GM19397 (cell line): ENCODE data around the gene MAP3K20.
"Not testable (repeated sequence)": the region's sequence is repeated elsewhere in the genome, so short reads cannot be mapped to it uniquely, and the experiment has no call there.

Experiments used
- ATAC-seq: cut with Tn5 transposase; IDR thresholded peaks from one replicate; pipeline ENCODE4 v1.9.1; 2021; ENCODE audit warnings: mild to moderate bottlenecking, moderate library complexity; ENCODE audit not compliant: unreplicated experiment

The MAP3K20 gene

DNA sequence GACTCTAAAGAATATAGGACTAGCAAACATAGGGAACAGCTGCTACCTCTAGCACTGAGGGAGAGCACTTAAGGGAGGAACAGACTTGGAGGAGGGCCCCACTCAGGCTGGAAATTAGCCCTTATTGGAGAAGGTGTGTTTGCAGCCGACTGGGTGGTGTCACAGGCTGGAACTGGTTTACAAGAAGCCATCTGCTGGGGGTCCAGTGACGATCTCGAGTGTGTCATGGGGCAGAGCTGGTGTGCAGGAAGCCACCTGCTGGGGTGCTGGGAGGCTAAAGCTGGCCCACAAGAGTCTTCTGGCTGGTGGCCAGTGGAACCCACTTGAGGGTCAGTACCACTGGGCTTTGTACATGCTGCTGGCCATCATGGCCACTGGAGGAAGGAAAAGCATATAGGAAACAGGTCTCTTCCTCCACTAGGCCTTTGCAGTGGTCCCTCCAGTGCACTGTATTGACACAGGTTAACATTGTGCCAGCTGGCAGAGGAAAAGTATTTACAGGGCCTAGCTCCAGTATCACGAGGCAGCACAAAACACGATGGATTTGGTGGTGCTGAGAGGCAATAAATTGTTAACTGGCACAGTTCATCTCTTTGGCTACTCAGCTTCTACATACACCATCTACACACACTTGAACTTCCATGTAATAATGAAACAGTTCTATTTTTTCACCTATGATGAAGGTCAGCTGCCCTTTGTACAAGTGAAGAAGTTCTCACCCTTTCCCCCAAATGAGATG, 43.6 kb downstream of the MAP3K20 start:
- ATAC-seq, result no peak

DNA sequence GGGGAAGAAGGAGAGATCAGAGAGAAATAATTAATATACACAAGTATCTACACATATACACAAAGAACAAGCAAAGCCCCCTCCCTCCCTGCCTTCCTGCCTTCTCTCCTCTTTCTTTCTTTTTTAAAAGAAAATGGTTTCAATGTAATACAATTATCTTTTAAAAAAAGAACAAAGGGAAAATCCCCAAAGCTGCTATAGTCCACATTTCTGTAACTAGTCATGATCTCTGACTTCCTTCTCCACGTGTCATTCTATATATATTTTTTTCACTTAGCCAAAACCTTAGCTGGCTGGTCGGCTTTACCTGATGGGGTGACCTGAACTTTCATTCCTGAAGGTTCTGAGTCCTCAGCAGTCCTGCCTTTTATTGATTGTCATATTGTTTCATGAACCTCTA, 44.3 kb downstream of the MAP3K20 start:
- ATAC-seq, result no peak

- no peak for ATAC-seq
Measured at GRCh38 chr2:173122936-173123335, 47.3 kb downstream of the MAP3K20 start.

- ATAC-seq, result no peak
Measured at GRCh38 chr2:173124441-173124840, 48.8 kb downstream of the MAP3K20 start.

DNA sequence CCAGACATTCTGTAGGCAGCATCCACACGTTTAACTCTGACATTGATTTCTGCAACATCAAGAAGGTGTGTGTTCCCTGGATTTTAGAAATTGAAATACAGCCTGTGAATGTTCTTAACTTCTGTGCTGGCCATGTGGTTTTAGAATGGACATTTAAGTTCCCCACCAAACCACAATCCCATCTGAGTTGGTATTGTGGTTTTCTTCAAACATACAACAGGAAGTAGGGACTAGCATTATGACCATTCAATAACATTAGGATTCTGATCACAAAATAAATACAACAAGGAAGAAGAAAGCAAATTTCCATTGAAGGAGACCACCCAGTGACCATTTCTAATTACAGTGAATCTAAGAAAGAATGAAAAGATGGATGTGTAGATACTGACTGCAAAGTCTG, 51.2 kb downstream of the MAP3K20 start:
- no peak for ATAC-seq

- not testable (repeated sequence) for ATAC-seq
Measured at GRCh38 chr2:173128132-173128531, 52.5 kb downstream of the MAP3K20 start.

GRCh38 chr2:173130496-173131465, 55.1 kb downstream of the MAP3K20 start:
- ATAC-seq, result no peak

GRCh38 chr2:173132531-173132930, 56.9 kb downstream of the MAP3K20 start:
- ATAC-seq, result no peak

DNA sequence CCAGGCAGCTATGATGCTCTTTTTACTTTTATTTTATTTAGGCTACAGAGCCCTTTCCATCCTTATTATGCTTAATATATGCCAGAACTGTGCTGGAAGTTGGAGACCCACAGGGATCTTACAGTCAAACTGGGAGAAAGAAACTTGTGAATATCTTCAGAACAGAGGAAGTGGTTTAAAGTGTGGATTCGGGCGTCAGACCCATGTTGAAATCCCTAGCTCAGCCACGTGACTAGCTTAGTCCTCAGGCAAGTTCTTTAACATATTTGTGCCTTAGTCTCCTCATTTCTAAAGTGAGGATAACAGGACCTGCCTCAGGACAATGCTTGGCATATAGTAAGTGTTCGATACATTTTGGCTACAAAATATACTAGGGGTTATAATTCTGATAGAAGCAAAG, 59.1 kb downstream of the MAP3K20 start:
- ATAC-seq, result no peak

- ATAC-seq, result no peak
Measured at GRCh38 chr2:173136067-173136466, 60.4 kb downstream of the MAP3K20 start.

GRCh38 chr2:173136599-173136998, 61.0 kb downstream of the MAP3K20 start:
- ATAC-seq, result no peak

DNA sequence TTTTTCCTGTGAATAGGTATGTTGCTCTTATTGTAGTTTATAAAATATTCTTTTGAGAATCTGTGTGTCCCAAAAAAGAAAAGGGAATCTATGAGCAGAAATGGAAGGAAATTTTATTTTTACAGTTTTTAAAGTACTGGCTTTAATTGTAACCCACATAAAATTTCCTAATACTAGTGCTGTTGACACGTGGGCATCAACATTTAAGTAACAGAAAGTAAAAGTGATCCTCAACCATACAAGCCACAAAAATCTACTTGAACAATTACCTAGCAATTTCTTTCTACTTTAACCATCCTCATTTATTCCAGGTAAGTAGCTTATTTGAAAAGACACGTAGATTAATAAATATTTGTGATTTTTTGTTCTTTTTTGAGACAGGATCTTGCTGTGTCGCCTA, 62.0 kb downstream of the MAP3K20 start:
- ATAC-seq, result no peak

DNA sequence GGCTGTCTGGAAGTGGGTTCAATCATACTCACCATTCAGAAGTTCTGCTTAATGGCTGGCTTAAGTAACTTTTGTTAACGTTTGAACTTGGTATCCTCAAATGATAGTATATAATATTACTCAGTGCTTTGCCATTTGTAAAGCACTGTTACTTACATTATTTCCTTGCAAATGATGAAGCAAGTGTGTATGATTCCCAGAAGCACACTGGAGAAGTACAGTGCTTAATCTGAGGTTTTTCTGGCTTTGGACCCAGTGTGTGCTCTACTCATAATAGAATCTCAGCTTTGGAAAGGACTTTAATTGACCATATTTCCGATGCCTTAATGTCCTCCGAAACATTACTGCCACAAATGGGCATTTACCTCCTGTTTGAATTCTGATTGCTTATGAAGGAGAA, 63.3 kb downstream of the MAP3K20 start:
- no peak for ATAC-seq

DNA sequence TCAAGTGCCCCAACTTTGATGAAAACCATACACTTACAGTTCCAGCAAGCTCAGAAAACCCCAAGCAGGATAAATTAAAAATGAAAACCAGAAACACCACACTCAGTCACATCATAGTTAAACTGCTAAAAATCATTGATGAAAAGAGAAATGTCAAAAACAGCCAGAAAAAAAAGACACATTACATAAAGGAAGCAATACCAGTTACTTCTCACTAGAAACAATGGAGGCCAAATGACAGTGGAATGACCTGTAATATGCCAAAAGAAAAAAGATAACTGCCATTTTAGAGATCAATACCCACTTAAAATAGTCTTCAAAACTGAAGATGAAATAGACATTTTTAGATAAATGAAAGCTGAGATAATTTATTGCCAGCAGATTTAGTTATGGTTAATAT, 66.0 kb downstream of the MAP3K20 start:
- ATAC-seq, result no peak

DNA sequence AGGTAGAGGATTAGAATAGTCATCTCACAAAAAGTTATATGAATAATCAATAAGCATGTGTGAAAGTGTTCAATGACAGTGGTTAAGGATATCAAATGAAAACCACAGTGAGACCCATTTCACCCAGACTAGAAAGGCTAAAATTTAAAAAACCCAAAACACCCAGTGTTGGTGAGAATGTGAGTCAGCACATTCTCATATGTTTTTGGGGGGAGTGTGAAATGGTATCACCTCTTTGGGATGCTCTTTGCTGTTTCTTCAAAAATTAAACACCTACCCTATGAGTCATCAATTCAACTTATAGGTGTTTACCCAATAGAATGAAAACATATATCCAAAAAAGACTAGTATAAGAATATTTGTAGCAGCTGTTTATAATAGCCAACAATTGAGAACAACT, 69.8 kb downstream of the MAP3K20 start:
- no peak for ATAC-seq

GRCh38 chr2:173146590-173146989, 70.9 kb downstream of the MAP3K20 start:
- ATAC-seq, result no peak

DNA sequence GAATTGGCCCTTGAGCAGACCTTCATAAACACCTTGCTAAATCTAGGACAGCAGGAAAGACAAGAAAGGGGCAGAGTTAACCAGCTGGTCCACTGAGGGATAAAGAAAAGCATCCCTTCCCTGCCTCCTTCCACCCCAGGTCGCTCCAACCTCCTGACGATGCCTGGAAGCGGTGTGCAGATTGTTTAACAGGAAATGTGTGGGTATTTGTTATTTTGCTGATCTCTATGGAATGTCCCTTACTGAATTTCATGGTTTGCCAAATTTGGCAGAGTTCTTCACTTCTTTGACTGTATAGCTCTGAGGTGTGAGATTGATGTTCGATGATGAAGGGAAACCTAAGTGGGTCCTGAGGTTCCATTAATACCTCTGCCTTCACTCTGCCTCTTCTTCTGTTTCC, 72.9 kb downstream of the MAP3K20 start:
- ATAC-seq, result no peak

GRCh38 chr2:173149491-173149890, 73.8 kb downstream of the MAP3K20 start:
- peak; percentile 64 for ATAC-seq

- ATAC-seq, result no peak
Measured at GRCh38 chr2:173150087-173150486, 74.4 kb downstream of the MAP3K20 start.

- ATAC-seq, result no peak
Measured at GRCh38 chr2:173150963-173151362, 75.3 kb downstream of the MAP3K20 start.

GRCh38 chr2:173151671-173152401, 76.2 kb downstream of the MAP3K20 start:
- ATAC-seq, result peak; percentile 46
